ENCODE measurements around the gene RAB1A. TPM values are rescaled to one million over a fixed set of nuclear protein-coding genes. Genes with fewer than 3 reads are reported as not detected.

The RAB1A gene
- total and polyA plus RNA-seq, 2 experiments from 2014 or later = 94.8 to 172 TPM

DNA sequence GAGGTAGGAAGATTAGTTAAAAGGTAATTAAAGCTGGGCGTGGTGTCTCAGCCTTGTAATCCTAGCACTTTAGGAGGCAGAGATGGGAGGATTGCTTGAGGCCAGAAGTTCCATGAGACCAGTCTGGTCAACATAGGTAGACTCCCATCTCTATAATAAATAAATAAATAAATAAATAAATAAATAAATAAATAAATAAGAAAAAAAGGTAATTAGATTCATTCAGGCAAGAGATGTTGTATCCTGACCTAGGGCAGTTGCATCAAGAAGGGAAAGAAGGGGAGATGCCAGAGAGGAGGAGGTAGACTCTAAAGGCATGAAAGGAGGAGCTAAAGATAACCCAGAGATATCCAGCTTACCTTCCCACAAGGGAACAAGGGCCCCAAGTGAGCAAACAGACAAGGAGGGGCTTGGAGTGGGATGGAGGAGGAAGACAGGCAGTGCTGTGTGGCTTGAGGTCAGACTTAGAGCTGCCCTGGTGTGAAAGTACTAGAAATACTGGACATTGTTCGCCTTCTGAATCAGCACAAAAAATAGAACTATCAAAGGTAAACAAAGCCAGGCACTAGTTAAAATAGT, 7.4 kb upstream of the RAB1A start:
- Mint-ChIP-seq H3K4me3 (no peak overlapping the region), H3K4me1 (no peaks in the 10 kb centered on the region), H3K9me3 (no peaks in the 10 kb centered on the region), H3K27me3 (ENCODE audit: insufficient read depth, low read depth, poor library complexity) (peaks cover 4% of the 10 kb centered on the region), H3K36me3 (ENCODE audit: low read depth) (no peaks in the 10 kb centered on the region), H3K27ac (no peak overlapping the region)
- H3K4me2 ChIP-seq = no peak overlapping the region
- H3K9me2 ChIP-seq (ENCODE audit: insufficient read depth) = no peaks in the 10 kb centered on the region
- H3K79me2 ChIP-seq (replicated peaks; ENCODE audit: insufficient read depth) = no peaks in the 10 kb centered on the region
- H3K36me3 ChIP-seq (ENCODE audit: insufficient read depth) = no peaks in the 10 kb centered on the region
- no peaks in the 10 kb centered on the region for H3F3A ChIP-seq (replicated peaks; ENCODE audit: low read depth)
- DNase-seq (ENCODE audit: low spot score) = no peak
- H3K4me1 ChIP-seq (ENCODE audit: insufficient read depth) = no peaks in the 10 kb centered on the region
- H3K27ac ChIP-seq (ENCODE audit: low read depth) = no peak overlapping the region
- H3K27me3 ChIP-seq (ENCODE audit: insufficient read depth) = no peaks in the 10 kb centered on the region
- H2AFZ ChIP-seq = no peak overlapping the region
- no peak overlapping the region for H3K4me3 ChIP-seq
- TF ChIP-seq, protein P1, sequence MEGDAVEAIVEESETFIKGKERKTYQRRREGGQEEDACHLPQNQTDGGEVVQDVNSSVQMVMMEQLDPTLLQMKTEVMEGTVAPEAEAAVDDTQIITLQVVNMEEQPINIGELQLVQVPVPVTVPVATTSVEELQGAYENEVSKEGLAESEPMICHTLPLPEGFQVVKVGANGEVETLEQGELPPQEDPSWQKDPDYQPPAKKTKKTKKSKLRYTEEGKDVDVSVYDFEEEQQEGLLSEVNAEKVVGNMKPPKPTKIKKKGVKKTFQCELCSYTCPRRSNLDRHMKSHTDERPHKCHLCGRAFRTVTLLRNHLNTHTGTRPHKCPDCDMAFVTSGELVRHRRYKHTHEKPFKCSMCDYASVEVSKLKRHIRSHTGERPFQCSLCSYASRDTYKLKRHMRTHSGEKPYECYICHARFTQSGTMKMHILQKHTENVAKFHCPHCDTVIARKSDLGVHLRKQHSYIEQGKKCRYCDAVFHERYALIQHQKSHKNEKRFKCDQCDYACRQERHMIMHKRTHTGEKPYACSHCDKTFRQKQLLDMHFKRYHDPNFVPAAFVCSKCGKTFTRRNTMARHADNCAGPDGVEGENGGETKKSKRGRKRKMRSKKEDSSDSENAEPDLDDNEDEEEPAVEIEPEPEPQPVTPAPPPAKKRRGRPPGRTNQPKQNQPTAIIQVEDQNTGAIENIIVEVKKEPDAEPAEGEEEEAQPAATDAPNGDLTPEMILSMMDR (conservative IDR thresholded peaks at IDR 0.05; ENCODE audit: low read depth in 2 of 2) = no peak
- TF ChIP-seq STAT1 (IDR thresholded peaks at IDR 0.05; ENCODE audit: unreplicated experiment) = no peak
- TF ChIP-seq, protein P2, sequence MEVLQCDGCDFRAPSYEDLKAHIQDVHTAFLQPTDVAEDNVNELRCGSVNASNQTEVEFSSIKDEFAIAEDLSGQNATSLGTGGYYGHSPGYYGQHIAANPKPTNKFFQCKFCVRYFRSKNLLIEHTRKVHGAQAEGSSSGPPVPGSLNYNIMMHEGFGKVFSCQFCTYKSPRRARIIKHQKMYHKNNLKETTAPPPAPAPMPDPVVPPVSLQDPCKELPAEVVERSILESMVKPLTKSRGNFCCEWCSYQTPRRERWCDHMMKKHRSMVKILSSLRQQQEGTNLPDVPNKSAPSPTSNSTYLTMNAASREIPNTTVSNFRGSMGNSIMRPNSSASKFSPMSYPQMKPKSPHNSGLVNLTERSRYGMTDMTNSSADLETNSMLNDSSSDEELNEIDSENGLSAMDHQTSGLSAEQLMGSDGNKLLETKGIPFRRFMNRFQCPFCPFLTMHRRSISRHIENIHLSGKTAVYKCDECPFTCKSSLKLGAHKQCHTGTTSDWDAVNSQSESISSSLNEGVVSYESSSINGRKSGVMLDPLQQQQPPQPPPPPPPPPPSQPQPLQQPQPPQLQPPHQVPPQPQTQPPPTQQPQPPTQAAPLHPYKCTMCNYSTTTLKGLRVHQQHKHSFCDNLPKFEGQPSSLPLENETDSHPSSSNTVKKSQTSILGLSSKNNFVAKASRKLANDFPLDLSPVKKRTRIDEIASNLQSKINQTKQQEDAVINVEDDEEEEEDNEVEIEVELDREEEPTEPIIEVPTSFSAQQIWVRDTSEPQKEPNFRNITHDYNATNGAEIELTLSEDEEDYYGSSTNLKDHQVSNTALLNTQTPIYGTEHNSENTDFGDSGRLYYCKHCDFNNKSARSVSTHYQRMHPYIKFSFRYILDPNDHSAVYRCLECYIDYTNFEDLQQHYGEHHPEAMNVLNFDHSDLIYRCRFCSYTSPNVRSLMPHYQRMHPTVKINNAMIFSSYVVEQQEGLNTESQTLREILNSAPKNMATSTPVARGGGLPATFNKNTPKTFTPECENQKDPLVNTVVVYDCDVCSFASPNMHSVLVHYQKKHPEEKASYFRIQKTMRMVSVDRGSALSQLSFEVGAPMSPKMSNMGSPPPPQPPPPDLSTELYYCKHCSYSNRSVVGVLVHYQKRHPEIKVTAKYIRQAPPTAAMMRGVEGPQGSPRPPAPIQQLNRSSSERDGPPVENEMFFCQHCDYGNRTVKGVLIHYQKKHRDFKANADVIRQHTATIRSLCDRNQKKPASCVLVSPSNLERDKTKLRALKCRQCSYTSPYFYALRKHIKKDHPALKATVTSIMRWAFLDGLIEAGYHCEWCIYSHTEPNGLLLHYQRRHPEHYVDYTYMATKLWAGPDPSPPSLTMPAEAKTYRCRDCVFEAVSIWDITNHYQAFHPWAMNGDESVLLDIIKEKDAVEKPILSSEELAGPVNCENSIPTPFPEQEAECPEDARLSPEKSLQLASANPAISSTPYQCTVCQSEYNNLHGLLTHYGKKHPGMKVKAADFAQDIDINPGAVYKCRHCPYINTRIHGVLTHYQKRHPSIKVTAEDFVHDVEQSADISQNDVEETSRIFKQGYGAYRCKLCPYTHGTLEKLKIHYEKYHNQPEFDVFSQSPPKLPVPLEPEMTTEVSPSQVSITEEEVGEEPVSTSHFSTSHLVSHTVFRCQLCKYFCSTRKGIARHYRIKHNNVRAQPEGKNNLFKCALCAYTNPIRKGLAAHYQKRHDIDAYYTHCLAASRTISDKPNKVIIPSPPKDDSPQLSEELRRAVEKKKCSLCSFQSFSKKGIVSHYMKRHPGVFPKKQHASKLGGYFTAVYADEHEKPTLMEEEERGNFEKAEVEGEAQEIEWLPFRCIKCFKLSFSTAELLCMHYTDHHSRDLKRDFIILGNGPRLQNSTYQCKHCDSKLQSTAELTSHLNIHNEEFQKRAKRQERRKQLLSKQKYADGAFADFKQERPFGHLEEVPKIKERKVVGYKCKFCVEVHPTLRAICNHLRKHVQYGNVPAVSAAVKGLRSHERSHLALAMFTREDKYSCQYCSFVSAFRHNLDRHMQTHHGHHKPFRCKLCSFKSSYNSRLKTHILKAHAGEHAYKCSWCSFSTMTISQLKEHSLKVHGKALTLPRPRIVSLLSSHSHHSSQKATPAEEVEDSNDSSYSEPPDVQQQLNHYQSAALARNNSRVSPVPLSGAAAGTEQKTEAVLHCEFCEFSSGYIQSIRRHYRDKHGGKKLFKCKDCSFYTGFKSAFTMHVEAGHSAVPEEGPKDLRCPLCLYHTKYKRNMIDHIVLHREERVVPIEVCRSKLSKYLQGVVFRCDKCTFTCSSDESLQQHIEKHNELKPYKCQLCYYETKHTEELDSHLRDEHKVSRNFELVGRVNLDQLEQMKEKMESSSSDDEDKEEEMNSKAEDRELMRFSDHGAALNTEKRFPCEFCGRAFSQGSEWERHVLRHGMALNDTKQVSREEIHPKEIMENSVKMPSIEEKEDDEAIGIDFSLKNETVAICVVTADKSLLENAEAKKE (CRISPR knock-in tag; IDR thresholded peaks at IDR 0.05) = no peak
- TF ChIP-seq POLR2AphosphoS5 (IDR thresholded peaks at IDR 0.05; ENCODE audit: low read depth) = no peak
- H4K20me1 ChIP-seq (replicated peaks; ENCODE audit: insufficient read depth) = no peaks in the 10 kb centered on the region
- ATAC-seq = no peak

Data from GM23338 (cell line).